Measurements from ENCODE around the gene CAMK4.

The CAMK4 gene

GRCh38 chr5:111229871-111230810, 6.0 kb downstream of the CAMK4 start:
- no peaks in the 10 kb centered on the region for H3K4me1 ChIP-seq (ENCODE audit: insufficient read depth, low read length)
- peaks cover 15% of the 10 kb centered on the region for H3K27me3 ChIP-seq (ENCODE audit: insufficient read depth, low read length)
- no peak overlapping the region for H3K27ac ChIP-seq (ENCODE audit: low read length)
- H3K36me3 ChIP-seq (ENCODE audit: insufficient read depth, low read depth, low read length), result no peaks in the 10 kb centered on the region
- no peak overlapping the region for H3K4me3 ChIP-seq (ENCODE audit: low read length)
- H3K9ac ChIP-seq (ENCODE audit: low read depth, low read length), result no peak overlapping the region
- H3K9me3 ChIP-seq (ENCODE audit: insufficient read depth, low read depth, low read length), result no peaks in the 10 kb centered on the region

- no peak overlapping the region for H3K4me3 ChIP-seq (ENCODE audit: low read length)
These were observed 6.9 kb downstream of the CAMK4 start for GRCh38 chr5:111231119-111231518.

GRCh38 chr5:111232311-111233051, 8.3 kb downstream of the CAMK4 start:
- Histone ChIP-seq H3K27ac (ENCODE audit: low read length) (no peak overlapping the region), H3K4me1 (ENCODE audit: insufficient read depth, low read length) (peaks cover 2% of the 10 kb centered on the region; the same call in 1 of the 2 replicates), H3K27me3 (ENCODE audit: insufficient read depth, low read length) (no peaks in the 10 kb centered on the region), H3K4me3 (ENCODE audit: low read length) (no peak overlapping the region), H3K9me3 (ENCODE audit: insufficient read depth, low read depth, low read length) (no peaks in the 10 kb centered on the region), H3K9ac (ENCODE audit: low read depth, low read length) (no peak overlapping the region), H3K36me3 (ENCODE audit: insufficient read depth, low read depth, low read length) (no peaks in the 10 kb centered on the region)

More at GRCh38 chr5:111231119-111231518, 6.9 kb downstream of the CAMK4 start:
- no peak overlapping the region for H3K27ac ChIP-seq (ENCODE audit: low read length)
- no peak overlapping the region for H3K9ac ChIP-seq (ENCODE audit: low read depth, low read length)
- H3K4me1 ChIP-seq (ENCODE audit: insufficient read depth, low read length), result no peaks in the 10 kb centered on the region
- H3K36me3 ChIP-seq (ENCODE audit: insufficient read depth, low read depth, low read length), result no peaks in the 10 kb centered on the region
- H3K9me3 ChIP-seq (ENCODE audit: insufficient read depth, low read depth, low read length), result no peaks in the 10 kb centered on the region
- peaks cover 6% of the 10 kb centered on the region; the same call in 1 of the 2 replicates for H3K27me3 ChIP-seq (ENCODE audit: insufficient read depth, low read length)

GRCh38 chr5:111233052-111233374, 8.8 kb downstream of the CAMK4 start:
- Histone ChIP-seq H3K36me3 (ENCODE audit: insufficient read depth, low read depth, low read length) (no peaks in the 10 kb centered on the region), H3K9ac (ENCODE audit: low read depth, low read length) (no peak overlapping the region), H3K4me3 (ENCODE audit: low read length) (no peak overlapping the region), H3K9me3 (ENCODE audit: insufficient read depth, low read depth, low read length) (no peaks in the 10 kb centered on the region), H3K27ac (ENCODE audit: low read length) (no peak overlapping the region), H3K27me3 (ENCODE audit: insufficient read depth, low read length) (no peaks in the 10 kb centered on the region), H3K4me1 (ENCODE audit: insufficient read depth, low read length) (peaks cover 3% of the 10 kb centered on the region; the same call in 1 of the 2 replicates)

- Histone ChIP-seq H3K27me3 (ENCODE audit: insufficient read depth, low read length) (no peaks in the 10 kb centered on the region), H3K4me3 (ENCODE audit: low read length) (no peak overlapping the region), H3K27ac (ENCODE audit: low read length) (no peak overlapping the region), H3K9me3 (ENCODE audit: insufficient read depth, low read depth, low read length) (no peaks in the 10 kb centered on the region), H3K9ac (ENCODE audit: low read depth, low read length) (no peak overlapping the region), H3K4me1 (ENCODE audit: insufficient read depth, low read length) (peaks cover 3% of the 10 kb centered on the region; the same call in 1 of the 2 replicates), H3K36me3 (ENCODE audit: insufficient read depth, low read depth, low read length) (no peaks in the 10 kb centered on the region)
These were observed 9.9 kb downstream of the CAMK4 start for GRCh38 chr5:111234125-111234524.

GRCh38 chr5:111235635-111236034, 11.5 kb downstream of the CAMK4 start:
- H3K9me3 ChIP-seq (ENCODE audit: insufficient read depth, low read depth, low read length), result no peaks in the 10 kb centered on the region
- no peaks in the 10 kb centered on the region for H3K27me3 ChIP-seq (ENCODE audit: insufficient read depth, low read length)
- H3K4me3 ChIP-seq (ENCODE audit: low read length), result no peak overlapping the region
- no peaks in the 10 kb centered on the region for H3K36me3 ChIP-seq (ENCODE audit: insufficient read depth, low read depth, low read length)
- no peak overlapping the region for H3K27ac ChIP-seq (ENCODE audit: low read length)
- peaks cover 3% of the 10 kb centered on the region; the same call in 1 of the 2 replicates for H3K4me1 ChIP-seq (ENCODE audit: insufficient read depth, low read length)
- no peak overlapping the region for H3K9ac ChIP-seq (ENCODE audit: low read depth, low read length)

GRCh38 chr5:111236348-111236747, 12.2 kb downstream of the CAMK4 start:
- H3K9me3 ChIP-seq (ENCODE audit: insufficient read depth, low read depth, low read length), result no peaks in the 10 kb centered on the region
- H3K27me3 ChIP-seq (ENCODE audit: insufficient read depth, low read length), result no peaks in the 10 kb centered on the region
- H3K9ac ChIP-seq (ENCODE audit: low read depth, low read length), result no peak overlapping the region
- peaks cover 3% of the 10 kb centered on the region; the same call in 1 of the 2 replicates for H3K4me1 ChIP-seq (ENCODE audit: insufficient read depth, low read length)
- no peaks in the 10 kb centered on the region for H3K36me3 ChIP-seq (ENCODE audit: insufficient read depth, low read depth, low read length)
- H3K27ac ChIP-seq (ENCODE audit: low read length), result no peak overlapping the region
- H3K4me3 ChIP-seq (ENCODE audit: low read length), result no peak overlapping the region

- H3K27ac ChIP-seq (ENCODE audit: low read length), result no peak overlapping the region
- no peaks in the 10 kb centered on the region for H3K9me3 ChIP-seq (ENCODE audit: insufficient read depth, low read depth, low read length)
- no peaks in the 10 kb centered on the region for H3K27me3 ChIP-seq (ENCODE audit: insufficient read depth, low read length)
- H3K4me1 ChIP-seq (ENCODE audit: insufficient read depth, low read length), result peaks cover 3% of the 10 kb centered on the region; the same call in 1 of the 2 replicates
- no peak overlapping the region for H3K9ac ChIP-seq (ENCODE audit: low read depth, low read length)
- H3K36me3 ChIP-seq (ENCODE audit: insufficient read depth, low read depth, low read length), result no peaks in the 10 kb centered on the region
- H3K4me3 ChIP-seq (ENCODE audit: low read length), result no peak overlapping the region
These were observed 12.8 kb downstream of the CAMK4 start for GRCh38 chr5:111236995-111237394.

GRCh38 chr5:111237470-111237869, 13.3 kb downstream of the CAMK4 start:
- no peak overlapping the region for H3K27ac ChIP-seq (ENCODE audit: low read length)
- no peak overlapping the region for H3K9ac ChIP-seq (ENCODE audit: low read depth, low read length)
- no peaks in the 10 kb centered on the region for H3K27me3 ChIP-seq (ENCODE audit: insufficient read depth, low read length)
- H3K4me3 ChIP-seq (ENCODE audit: low read length), result no peak overlapping the region
- H3K9me3 ChIP-seq (ENCODE audit: insufficient read depth, low read depth, low read length), result no peaks in the 10 kb centered on the region
- H3K4me1 ChIP-seq (ENCODE audit: insufficient read depth, low read length), result peaks cover 3% of the 10 kb centered on the region; the same call in 1 of the 2 replicates
- H3K36me3 ChIP-seq (ENCODE audit: insufficient read depth, low read depth, low read length), result no peaks in the 10 kb centered on the region

GRCh38 chr5:111238431-111239225, 14.4 kb downstream of the CAMK4 start:
- Histone ChIP-seq H3K4me3 (ENCODE audit: low read length) (no peak overlapping the region), H3K9ac (ENCODE audit: low read depth, low read length) (no peak overlapping the region), H3K27me3 (ENCODE audit: insufficient read depth, low read length) (no peaks in the 10 kb centered on the region), H3K4me1 (ENCODE audit: insufficient read depth, low read length) (peaks cover 3% of the 10 kb centered on the region; the same call in 1 of the 2 replicates), H3K27ac (ENCODE audit: low read length) (no peak overlapping the region), H3K36me3 (ENCODE audit: insufficient read depth, low read depth, low read length) (no peaks in the 10 kb centered on the region), H3K9me3 (ENCODE audit: insufficient read depth, low read depth, low read length) (no peaks in the 10 kb centered on the region)

- Histone ChIP-seq H3K9ac (ENCODE audit: low read depth, low read length) (no peak overlapping the region), H3K36me3 (ENCODE audit: insufficient read depth, low read depth, low read length) (no peaks in the 10 kb centered on the region), H3K27me3 (ENCODE audit: insufficient read depth, low read length) (no peaks in the 10 kb centered on the region), H3K4me3 (ENCODE audit: low read length) (no peak overlapping the region), H3K27ac (ENCODE audit: low read length) (no peak overlapping the region), H3K4me1 (ENCODE audit: insufficient read depth, low read length) (peaks cover 3% of the 10 kb centered on the region; the same call in 1 of the 2 replicates), H3K9me3 (ENCODE audit: insufficient read depth, low read depth, low read length) (no peaks in the 10 kb centered on the region)
These were observed 17.5 kb downstream of the CAMK4 start for GRCh38 chr5:111241696-111242095.

Data from iPS-20b (cell line).